OCI-LY7 (cell line): ENCODE results near the gene SLC22A12. TPM values are rescaled to one million over a fixed set of nuclear protein-coding genes. Genes with fewer than 3 reads are reported as not detected.

Source experiments
- BruUV-seq: library from RNA; stranded (reverse); fragments of 400-500 nt; replicated peaks from 2 replicates; lab custom pipeline; 2021; lab: Mats Ljungman, UMichigan
- CTCF ChIA-PET: fragments of 300-600 bp; sonication (Branson Sonifier 250); formaldehyde crosslinking; loops from one replicate; lab custom pipeline; 2022; ENCODE audit warnings: antibody characterized with exemption; ENCODE audit not compliant: unreplicated experiment; lab: Charles Lee
- POLR2A ChIA-PET: fragments of 300-600 bp; sonication (Branson Sonifier 250); formaldehyde crosslinking; loops from one replicate; lab custom pipeline; 2022; ENCODE audit warnings: antibody characterized with exemption; lab: Charles Lee
- DNase-seq: peaks from one replicate; pipeline ENCODE4 v3.0.0-alpha.2; 2015; ENCODE audit warnings: low spot score
- H2AFZ ChIP-seq: fragments of 200-600 bp; sonication (generic), shearing (Covaris generic); 2 replicates; pipeline ENCODE4 v1.6.1; 2014; ENCODE audit warnings: mild to moderate bottlenecking, antibody characterized with exemption, low read length, moderate library complexity
- H3K27ac ChIP-seq: fragments of 200-600 bp; sonication (generic); 2 replicates; pipeline ENCODE4 v1.5.1; 2014; ENCODE audit warnings: mixed run types, low read depth, mild to moderate bottlenecking, moderate library complexity, low read length, inconsistent platforms; ENCODE audit not compliant: poor library complexity, severe bottlenecking
- H3K36me3 ChIP-seq: fragments of 200-600 bp; sonication (generic); 2 replicates; pipeline ENCODE4 v1.6.1; 2014; ENCODE audit warnings: mild to moderate bottlenecking, antibody characterized with exemption, low read length, moderate library complexity, mixed read lengths; ENCODE audit not compliant: insufficient read depth
- H3K4me1 ChIP-seq: fragments of 200-600 bp; sonication (generic); 2 replicates; pipeline ENCODE4 v1.5.1; 2014; ENCODE audit warnings: mild to moderate bottlenecking, low read length; ENCODE audit not compliant: insufficient read depth, poor library complexity, severe bottlenecking
- H3K4me2 ChIP-seq: fragments of 200-600 bp; sonication (generic); 2 replicates; pipeline ENCODE4 v1.6.1; 2014; ENCODE audit warnings: mild to moderate bottlenecking, low read length
- H3K4me3 ChIP-seq: fragments of 200-600 bp; sonication (generic); 2 replicates; pipeline ENCODE4 v1.5.1; 2014; ENCODE audit warnings: mild to moderate bottlenecking, low read depth, low read length; ENCODE audit not compliant: poor library complexity, severe bottlenecking
- H3K79me2 ChIP-seq: fragments of 200-600 bp; sonication (generic); 2 replicates; pipeline ENCODE4 v1.6.1; 2016; ENCODE audit warnings: low read depth, mild to moderate bottlenecking, low read length, moderate library complexity, mixed read lengths; ENCODE audit not compliant: insufficient read depth
- H3K9me2 ChIP-seq: fragments of 200-600 bp; sonication (generic); 2 replicates; pipeline ENCODE4 v1.6.1; 2016; ENCODE audit warnings: mild to moderate bottlenecking, low read length, mixed read lengths; ENCODE audit not compliant: insufficient read depth
- H3K9me3 ChIP-seq: fragments of 200-600 bp; sonication (generic); 2 replicates; pipeline ENCODE4 v1.6.1; 2014; ENCODE audit warnings: mild to moderate bottlenecking, mixed run types, low read length, mixed read lengths
- H4K20me1 ChIP-seq: fragments of 200-600 bp; sonication (generic); 2 replicates; pipeline ENCODE4 v1.6.1; 2014; ENCODE audit warnings: mild to moderate bottlenecking, antibody characterized with exemption, low read length, moderate library complexity, mixed read lengths; ENCODE audit not compliant: insufficient read depth
- EZH2phosphoT487 ChIP-seq: fragments of 200-600 bp; sonication (generic); IDR thresholded peaks from 2 replicates; pipeline ENCODE4 v1.6.1; 2018; ENCODE audit warnings: low read depth, borderline replicate concordance, mild to moderate bottlenecking, mixed run types, antibody characterized with exemption, low read length, moderate library complexity, mixed read lengths
- intact Hi-C: fragments of 100-400 bp; cut with micrococcal nuclease; formaldehyde crosslinking; loops from one replicate; pipeline ENCODE4 v1.10.0; 2022; ENCODE audit not compliant: unreplicated experiment
- total RNA-seq, 2 experiments: library from RNA; depleted of rRNA in 1 of 2; stranded (reverse); fragments of >200 nt in 1 of 2; shearing (Covaris generic) in 1 of 2; gene quantifications; 2 replicates each; pipeline ENCODE4 v1.2.3, GENCODE V29; 2014 to 2022
- TF ChIP-seq, protein P1 (sequence below): fragments of 200-600 bp; sonication (generic); conservative IDR thresholded peaks from 2 replicates; pipeline ENCODE4 v1.5.1; 2014; ENCODE audit warnings: mild to moderate bottlenecking, antibody characterized with exemption, low read length, moderate library complexity, mixed read lengths

SLC22A12 gene
- total RNA-seq, 2 experiments from 2014 or later, result not detected

DNA sequence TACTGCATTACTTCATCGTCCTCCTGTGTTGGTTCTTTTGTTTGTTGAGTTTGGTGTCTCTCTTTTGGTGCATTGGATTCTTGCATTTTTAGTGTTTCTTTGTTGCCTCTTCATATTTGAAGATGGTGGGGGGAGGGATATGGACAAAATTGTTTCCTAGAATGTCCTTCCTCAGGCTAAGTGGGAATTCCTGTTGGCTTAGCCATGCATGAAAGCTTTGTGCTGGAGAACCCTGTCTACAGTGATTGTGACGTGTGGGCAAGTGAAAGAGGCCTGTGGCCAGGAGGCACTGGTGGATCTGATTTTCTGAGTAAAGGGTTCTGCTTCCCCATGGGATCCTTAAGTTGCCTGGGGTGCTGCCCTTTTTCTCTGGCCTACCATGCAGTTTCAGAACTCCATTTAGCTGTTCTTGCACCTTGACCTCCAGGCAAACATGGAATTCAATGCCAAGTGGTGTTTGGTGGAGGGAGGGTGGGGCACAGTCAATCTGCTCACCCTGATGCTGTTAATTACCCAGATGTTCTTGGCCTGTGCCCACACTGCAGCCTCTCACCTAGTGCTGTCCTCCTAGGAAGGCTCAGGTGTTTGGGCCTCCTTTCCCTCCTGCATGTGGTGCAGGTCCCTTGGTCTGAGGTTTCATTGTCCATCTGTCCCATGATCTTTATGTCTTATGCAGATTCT lies 46.3 kb upstream of the SLC22A12 start:
- no peak for DNase-seq
- Histone ChIP-seq H3K4me1 (no peaks in the 10 kb centered on the region), H4K20me1 (no peaks in the 10 kb centered on the region), H3K9me3 (no peaks in the 10 kb centered on the region), H3K79me2 (no peaks in the 10 kb centered on the region), H3K4me2 (no peak overlapping the region), H3K4me3 (no peak overlapping the region), H3K9me2 (no peaks in the 10 kb centered on the region), H3K27ac (no peak overlapping the region), H3K36me3 (no peaks in the 10 kb centered on the region), H2AFZ (no peak overlapping the region)
- TF ChIP-seq, protein P1, sequence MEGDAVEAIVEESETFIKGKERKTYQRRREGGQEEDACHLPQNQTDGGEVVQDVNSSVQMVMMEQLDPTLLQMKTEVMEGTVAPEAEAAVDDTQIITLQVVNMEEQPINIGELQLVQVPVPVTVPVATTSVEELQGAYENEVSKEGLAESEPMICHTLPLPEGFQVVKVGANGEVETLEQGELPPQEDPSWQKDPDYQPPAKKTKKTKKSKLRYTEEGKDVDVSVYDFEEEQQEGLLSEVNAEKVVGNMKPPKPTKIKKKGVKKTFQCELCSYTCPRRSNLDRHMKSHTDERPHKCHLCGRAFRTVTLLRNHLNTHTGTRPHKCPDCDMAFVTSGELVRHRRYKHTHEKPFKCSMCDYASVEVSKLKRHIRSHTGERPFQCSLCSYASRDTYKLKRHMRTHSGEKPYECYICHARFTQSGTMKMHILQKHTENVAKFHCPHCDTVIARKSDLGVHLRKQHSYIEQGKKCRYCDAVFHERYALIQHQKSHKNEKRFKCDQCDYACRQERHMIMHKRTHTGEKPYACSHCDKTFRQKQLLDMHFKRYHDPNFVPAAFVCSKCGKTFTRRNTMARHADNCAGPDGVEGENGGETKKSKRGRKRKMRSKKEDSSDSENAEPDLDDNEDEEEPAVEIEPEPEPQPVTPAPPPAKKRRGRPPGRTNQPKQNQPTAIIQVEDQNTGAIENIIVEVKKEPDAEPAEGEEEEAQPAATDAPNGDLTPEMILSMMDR, result no peak
- no peak for TF ChIP-seq EZH2phosphoT487
- intact Hi-C loops, result no loop called here
- BruUV-seq, result no TSS peak
- ChIA-PET POLR2A (no interaction called here), CTCF (no interaction called here)

DNA sequence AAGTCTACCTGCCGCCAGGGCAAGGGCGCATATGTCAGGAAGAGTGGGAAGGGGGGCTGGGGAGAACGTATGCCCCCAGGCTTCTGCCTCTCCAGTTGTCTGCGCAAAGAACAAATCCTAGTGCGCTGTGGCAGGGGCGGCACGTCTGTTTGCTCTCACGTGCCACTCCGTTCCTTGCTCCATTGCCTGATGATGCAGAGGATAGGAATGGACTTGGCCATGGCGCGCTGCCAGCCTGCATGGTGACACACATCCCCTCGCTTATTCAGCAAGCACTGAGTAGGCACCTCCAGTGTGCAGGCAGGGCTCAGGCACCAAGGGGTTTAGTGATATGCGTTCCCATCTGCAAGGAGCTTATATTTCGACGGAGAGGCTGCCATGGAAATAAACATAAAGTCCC lies 45.4 kb upstream of the SLC22A12 start:
- H3K9me3 ChIP-seq, result no peaks in the 10 kb centered on the region
- H3K79me2 ChIP-seq, result no peaks in the 10 kb centered on the region
- BruUV-seq, result no TSS peak
- H3K4me1 ChIP-seq, result no peaks in the 10 kb centered on the region
- no peak overlapping the region for H3K4me2 ChIP-seq
- POLR2A ChIA-PET, result no interaction called here
- DNase-seq, result no peak
- no peak overlapping the region for H3K4me3 ChIP-seq
- CTCF ChIA-PET, result interaction anchor here (0.5 kb wide), 1 partner anchor 19 kb away, joined by 3 read pairs; no protein-coding TSS in a partner anchor
- intact Hi-C loops, result no loop called here
- no peak overlapping the region for H3K27ac ChIP-seq
- no peak overlapping the region for H2AFZ ChIP-seq
- no peaks in the 10 kb centered on the region for H3K9me2 ChIP-seq
- no peak for TF ChIP-seq EZH2phosphoT487
- TF ChIP-seq, protein P1, result no peak
- no peaks in the 10 kb centered on the region for H4K20me1 ChIP-seq
- H3K36me3 ChIP-seq, result no peaks in the 10 kb centered on the region

DNA sequence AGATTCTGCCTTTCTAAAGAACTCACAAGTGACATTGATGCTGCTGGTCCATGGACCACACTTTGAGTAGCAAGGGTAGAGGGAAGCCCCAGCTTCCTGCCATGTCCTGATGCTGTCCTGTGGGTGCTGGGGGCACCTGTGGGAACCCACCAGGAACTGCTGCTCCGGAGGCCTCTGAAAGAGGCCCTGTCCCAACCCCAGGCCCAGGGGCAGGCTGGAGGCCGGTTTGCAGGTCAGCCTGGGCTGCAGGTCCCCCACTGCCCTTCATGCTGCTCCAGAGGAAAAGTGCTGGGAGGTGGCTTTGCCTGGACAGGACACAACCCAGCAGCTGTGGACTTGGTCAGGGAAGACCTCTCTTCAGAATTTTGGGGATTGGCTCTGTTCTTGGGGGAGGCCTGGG lies 44.8 kb upstream of the SLC22A12 start:
- Histone ChIP-seq H3K79me2 (no peaks in the 10 kb centered on the region), H3K9me2 (no peaks in the 10 kb centered on the region), H2AFZ (no peak overlapping the region), H3K4me2 (no peak overlapping the region), H3K4me3 (no peak overlapping the region), H3K36me3 (no peaks in the 10 kb centered on the region), H3K27ac (no peak overlapping the region), H3K4me1 (no peaks in the 10 kb centered on the region), H4K20me1 (no peaks in the 10 kb centered on the region), H3K9me3 (no peaks in the 10 kb centered on the region)
- TF ChIP-seq EZH2phosphoT487, result no peak
- ChIA-PET POLR2A (no interaction called here), CTCF (interaction anchor here (0.5 kb wide), 1 partner anchor 20 kb away, joined by 3 read pairs; no protein-coding TSS in a partner anchor)
- intact Hi-C loops, result no loop called here
- DNase-seq, result no peak
- no TSS peak for BruUV-seq
